HepG2 (cell line): ENCODE data around the gene SLCO3A1. TPM values are rescaled to one million over a fixed set of nuclear protein-coding genes. Genes with fewer than 3 reads are reported as not detected.

Experiments
- ARID4A ChIP-seq: sonication (generic); formaldehyde crosslinking; IDR thresholded peaks from 2 replicates; pipeline ENCODE4 v1.5.0; 2020; ENCODE audit warnings: mild to moderate bottlenecking, missing genetic modification reagents, borderline replicate concordance
- EHMT2 ChIP-seq: fragments of 200-600 bp; sonication (generic); IDR thresholded peaks from 2 replicates; pipeline ENCODE4 v1.7.0; 2017; ENCODE audit warnings: antibody characterized with exemption, low read depth, low read length, borderline replicate concordance
- ELF3 ChIP-seq: IDR thresholded peaks from 2 replicates; pipeline ENCODE4 v1.6.1; 2016; ENCODE audit warnings: missing genetic modification reagents, missing compliant biosample characterization
- GLMP ChIP-seq: sonication (generic); formaldehyde crosslinking; IDR thresholded peaks from 2 replicates; pipeline ENCODE4 v1.9.0; 2021; ENCODE audit warnings: missing genetic modification reagents, mild to moderate bottlenecking, borderline replicate concordance
- HINFP ChIP-seq: sonication (generic); formaldehyde crosslinking; IDR thresholded peaks from 2 replicates; pipeline ENCODE4 v1.4.0; 2020; ENCODE audit warnings: low read depth, mild to moderate bottlenecking, missing genetic modification reagents
- HNF4G ChIP-seq, 2 experiments: sonication (generic) in 1 of 2; formaldehyde crosslinking in 1 of 2; IDR thresholded peaks; 2 replicates each; pipeline versions ENCODE4 v1.4.0 to v1.6.1; 2011 to 2020; ENCODE audit warnings: borderline replicate concordance in 2 of 2, low read depth in 2 of 2, mild to moderate bottlenecking in 2 of 2, low read length in 1 of 2, missing genetic modification reagents in 1 of 2, moderate library complexity in 1 of 2
- KAT8 ChIP-seq: IDR thresholded peaks from 2 replicates; pipeline ENCODE4 v1.6.1; 2016; ENCODE audit warnings: missing genetic modification reagents, missing compliant biosample characterization
- PATZ1 ChIP-seq: sonication (generic); formaldehyde crosslinking; IDR thresholded peaks from 2 replicates; pipeline ENCODE4 v1.4.0; 2020; ENCODE audit warnings: missing genetic modification reagents
- SNAPC4 ChIP-seq: sonication (generic); formaldehyde crosslinking; IDR thresholded peaks from 2 replicates; pipeline ENCODE4 v1.4.0; 2020; ENCODE audit warnings: mild to moderate bottlenecking, missing genetic modification reagents
- polyA plus RNA-seq, 8 experiments: library from polyadenylated mRNA; depleted of rRNA in 3 of 8; stranded (reverse) in 7 of 8; unstranded in 1 of 8; fragments of >200 nt; fragmentation: Illumina TruSeq in 4 of 8; extraction: Trizol in 4 of 8; gene quantifications; 2 replicates each; pipeline versions ENCODE4 v1.2.1 to v1.2.3, GENCODE V29; 2011 to 2016; ENCODE audit warnings: low read depth in 4 of 8, missing spikeins in 1 of 8, mixed read lengths in 1 of 8; ENCODE audit not compliant: insufficient read depth in 1 of 8
- total RNA-seq, 5 experiments: library from RNA; depleted of rRNA; stranded (reverse); fragments of >200 nt; fragmentation: Illumina TruSeq; extraction: Trizol; gene quantifications; 2 replicates each; pipeline ENCODE4 v1.2.3, GENCODE V29; 2016; ENCODE audit warnings: low read depth in 1 of 5

The SLCO3A1 gene
- total and polyA plus RNA-seq, 2 of the 13 experiments (the other 11 are each of a cell fraction or from before 2014, with no cell fraction given), result 0.02 TPM; not detected in 1

GRCh38 chr15:92164327-92165000, 311.0 kb downstream of the SLCO3A1 start (continued):
- TF ChIP-seq EHMT2 (peak; percentile 61; the same call in 1 of the 2 replicates), ELF3 (CRISPR knock-in tag) (peak; percentile 84), PATZ1 (0 out of 2 replicates have a peak, but pooled peaks have one; percentile 13), KAT8 (peak; percentile 21; the same call in 1 of the 2 replicates), ARID4A (CRISPR knock-in tag) (peak; percentile 16; the same call in 1 of the 2 replicates), GLMP (CRISPR knock-in tag) (no peak), HNF4G (IDR thresholded peaks at IDR 0.05; ENCODE audit: borderline replicate concordance, low read depth, low read length) (peak; percentile 95), HNF4G (CRISPR knock-in tag; IDR thresholded peaks at IDR 0.05; ENCODE audit: borderline replicate concordance, low read depth) (peak; percentile 84; the same call in 1 of the 2 replicates), SNAPC4 (CRISPR knock-in tag) (peak; percentile 86), HINFP (CRISPR knock-in tag) (0 out of 2 replicates have a peak, but pooled peaks have one; percentile 51)
